GM21825 (cell line): Measurements from ENCODE around the gene SIGLEC6.

Experiments used
- ATAC-seq: cut with Tn5 transposase; IDR thresholded peaks from one replicate; pipeline ENCODE4 v1.9.1; 2021; ENCODE audit warnings: mild to moderate bottlenecking, moderate library complexity; ENCODE audit not compliant: unreplicated experiment

Gene SIGLEC6

DNA sequence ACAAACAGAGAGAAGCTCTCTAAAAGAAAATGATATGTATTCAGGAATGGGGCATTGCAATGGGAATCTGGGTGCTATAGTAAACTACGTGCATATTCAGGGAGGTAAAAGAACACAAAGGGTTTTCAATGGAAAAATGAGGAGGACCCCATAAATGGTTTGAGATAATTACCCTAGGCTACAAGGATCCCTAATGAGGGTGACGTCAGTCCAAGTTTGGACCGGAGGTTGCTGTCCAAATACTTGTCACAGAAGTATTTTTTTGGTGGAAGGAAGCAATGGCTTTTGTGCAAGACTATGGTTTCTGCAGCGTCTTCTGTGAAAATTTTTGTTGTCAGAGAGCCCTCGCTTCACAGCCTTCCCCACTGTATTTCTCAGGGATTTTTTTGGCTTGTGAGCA is 54.1 kb downstream of the SIGLEC6 start:
- no peak for ATAC-seq

DNA sequence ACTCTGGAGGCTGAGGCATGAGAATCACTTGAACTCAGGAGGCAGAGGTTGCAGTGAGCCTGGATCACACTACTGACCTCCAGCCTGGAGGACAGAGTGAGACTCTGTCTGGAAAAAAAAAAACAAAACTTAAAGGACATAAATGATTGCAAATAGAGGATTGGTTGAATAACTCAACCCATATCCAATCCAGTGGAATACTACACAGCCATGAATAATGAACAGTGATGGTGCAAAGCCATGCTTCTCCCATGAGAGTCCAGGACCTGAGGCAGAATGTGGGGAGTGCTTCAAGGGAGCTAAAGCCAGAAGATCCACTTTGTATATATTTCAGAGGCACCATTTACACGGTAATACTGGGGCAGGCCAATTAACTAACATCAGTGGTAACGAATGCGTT is 55.3 kb downstream of the SIGLEC6 start:
- ATAC-seq: no peak

DNA sequence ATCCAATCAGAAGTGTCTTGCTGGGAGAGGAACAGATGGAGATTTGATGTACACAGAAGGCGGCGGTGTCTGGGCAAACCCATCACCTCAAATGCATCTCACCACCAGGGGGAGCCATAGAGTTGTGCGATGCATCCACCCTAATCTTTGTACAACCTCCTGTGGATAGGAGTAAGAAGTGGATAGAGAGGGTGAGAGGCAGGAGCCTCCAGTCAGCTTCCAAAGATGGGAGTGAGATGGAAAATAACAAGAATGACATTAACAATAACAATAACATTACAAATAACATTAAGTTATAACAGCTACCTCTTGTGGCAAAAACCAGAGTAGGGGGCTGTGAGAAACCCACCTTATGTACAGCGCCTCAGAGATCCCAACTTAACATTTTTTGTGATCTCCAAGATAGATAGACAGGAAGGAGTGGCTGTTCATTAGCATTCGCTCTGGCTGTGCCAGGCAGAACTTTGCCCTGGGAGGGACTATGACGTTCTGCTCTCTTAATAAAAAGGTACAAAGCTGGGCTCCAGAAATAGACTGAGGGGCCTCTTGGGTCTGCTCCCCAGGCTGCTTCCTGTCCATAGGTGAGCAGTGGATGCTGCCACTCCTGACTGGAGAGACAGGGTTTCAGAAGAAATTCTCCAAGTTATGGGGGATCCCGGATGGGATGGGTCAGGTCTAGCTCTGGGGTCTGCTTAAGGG is 58.3 kb downstream of the SIGLEC6 start:
- ATAC-seq: no peak

DNA sequence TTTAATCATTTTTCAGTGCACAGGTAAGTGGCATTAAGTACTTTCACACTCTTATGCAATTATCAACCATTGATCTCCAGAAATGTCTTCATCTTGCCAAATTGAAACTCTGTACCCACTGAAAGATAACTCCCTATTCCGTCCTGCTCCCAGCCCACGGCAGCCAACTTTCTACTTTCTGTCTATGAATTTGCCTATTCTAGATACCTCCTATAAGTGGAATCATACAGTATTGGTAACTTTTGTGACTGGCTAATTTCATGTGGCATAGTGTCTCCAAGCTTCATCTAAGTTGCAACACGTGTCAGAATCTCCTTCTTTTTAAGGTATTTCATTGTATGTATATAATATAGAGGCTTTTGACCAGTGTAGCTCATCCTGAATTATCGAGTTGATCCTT is 58.9 kb downstream of the SIGLEC6 start:
- no peak for ATAC-seq

DNA sequence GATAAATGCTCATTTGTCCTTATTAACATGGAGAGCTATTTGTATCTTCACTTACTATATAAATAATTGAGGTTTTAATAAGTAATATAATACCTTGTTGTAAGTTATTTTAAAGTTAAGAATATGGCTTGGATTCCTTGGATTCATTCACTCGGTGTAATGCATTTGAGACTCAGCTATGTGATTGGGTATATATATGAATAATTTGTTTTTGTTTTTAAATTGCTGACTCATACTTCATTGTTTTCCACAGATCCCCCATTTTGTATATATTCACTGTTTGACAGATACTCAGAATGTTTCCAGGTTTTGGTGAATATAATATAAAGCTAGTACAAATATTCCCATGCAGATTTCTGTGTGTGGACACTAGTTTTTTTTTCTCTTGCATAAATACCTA is 59.9 kb downstream of the SIGLEC6 start:
- ATAC-seq: no peak

DNA sequence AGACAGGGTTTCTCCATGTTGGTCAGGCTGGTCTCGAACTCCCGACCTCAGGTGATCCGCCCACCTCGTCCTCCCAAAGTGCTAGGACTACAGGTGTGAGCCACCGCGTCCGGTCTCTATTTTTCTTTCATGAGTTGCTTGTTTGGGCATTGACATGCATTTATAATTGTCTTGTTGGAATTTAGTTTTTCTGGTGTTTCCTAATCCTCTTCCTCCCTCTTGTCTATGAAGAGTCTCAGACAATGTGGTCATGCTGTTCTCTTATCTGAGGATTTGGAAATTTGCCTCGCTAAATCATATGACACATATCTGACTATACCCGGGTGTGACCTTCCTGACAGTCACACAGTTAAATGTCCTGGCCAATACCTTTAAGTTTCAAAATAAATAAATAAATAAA is 60.5 kb downstream of the SIGLEC6 start:
- no peak for ATAC-seq

DNA sequence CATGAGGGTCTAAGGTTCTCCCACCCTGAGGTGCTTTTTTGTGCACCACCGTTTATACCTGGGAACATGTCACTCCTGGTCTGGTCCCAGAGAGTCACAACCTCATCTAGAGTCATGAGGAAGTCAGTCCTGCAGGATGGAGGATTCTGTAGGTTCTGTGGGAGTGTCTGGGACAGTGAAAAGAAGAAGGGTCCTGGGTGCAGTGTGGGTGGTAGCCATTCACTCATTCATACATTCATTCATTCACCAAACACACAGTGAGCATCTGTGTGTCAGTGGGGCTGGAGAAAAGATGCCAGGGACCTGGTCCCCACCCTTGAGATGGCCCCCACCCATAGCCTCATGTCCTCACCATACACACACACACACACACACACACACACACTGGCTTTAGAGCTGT is 61.8 kb downstream of the SIGLEC6 start:
- no peak for ATAC-seq

DNA sequence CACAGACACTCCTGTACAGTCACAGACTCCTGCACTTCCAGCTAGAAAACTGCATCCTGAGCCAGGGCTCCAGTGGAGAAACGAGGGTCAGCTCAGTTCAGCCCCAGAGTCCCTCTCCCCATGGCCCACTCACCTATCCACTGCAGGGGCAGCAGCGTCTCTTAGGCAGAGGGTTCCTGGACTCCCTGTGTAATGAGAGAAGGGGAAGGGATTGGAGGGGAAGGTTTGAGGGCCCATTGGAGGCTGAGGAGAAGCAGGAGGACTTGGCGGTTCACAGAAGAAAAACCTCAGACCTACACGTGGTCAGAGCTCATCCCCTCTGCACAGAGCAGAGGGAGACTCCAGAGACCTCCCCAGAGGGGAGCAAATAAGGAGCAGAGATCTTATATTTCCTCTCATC is 62.3 kb downstream of the SIGLEC6 start:
- ATAC-seq: no peak

DNA sequence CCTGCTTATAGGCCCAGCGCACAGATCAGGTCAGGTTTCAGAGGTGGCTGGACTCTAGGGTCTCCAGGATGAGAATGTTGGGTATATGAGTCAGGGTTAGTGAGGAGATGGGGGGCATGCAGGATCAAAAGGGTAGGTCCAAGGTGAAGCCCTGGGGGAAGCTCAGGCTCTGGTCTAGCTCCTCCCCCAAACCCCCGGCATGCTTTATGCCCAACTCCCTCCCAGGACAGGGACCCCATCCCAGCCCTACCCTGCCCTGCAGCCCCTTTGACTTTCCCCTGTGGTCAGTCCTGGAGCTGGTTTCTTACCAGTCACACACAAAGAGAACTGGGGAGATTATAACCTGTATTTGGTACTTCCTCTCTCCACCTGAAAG is 62.9 kb downstream of the SIGLEC6 start:
- ATAC-seq: no peak

DNA sequence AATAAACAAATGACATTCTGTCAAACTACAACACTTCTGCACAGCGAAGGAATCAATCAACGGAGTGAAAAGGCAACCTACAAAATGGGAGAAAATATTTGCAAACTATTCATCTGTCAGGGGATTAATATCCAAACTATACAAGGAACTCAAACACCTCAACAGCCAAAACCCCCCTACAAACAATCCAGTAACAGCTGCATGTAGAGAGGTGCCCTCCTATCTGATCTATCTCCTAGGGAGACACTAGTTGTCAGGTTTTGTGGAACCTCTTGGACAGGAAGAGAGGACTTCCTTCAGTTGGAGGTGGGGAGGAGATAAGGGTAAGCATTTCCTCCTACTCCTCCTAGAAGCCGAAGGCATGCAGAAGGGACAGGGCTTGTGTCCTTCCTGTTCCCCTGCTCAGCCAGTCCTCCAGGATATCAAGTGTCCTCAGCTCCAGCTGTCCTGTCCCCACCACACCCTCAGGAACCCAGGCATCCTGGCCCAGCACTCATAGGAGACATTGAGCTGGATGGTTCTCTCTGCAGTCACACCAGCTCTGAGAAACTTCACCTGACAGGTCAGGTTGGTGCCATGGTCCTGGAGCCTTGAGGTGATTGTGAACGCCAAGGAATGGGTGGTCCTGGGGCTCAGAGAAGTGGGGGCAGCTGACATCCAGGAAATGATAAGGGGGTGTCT is 63.5 kb downstream of the SIGLEC6 start:
- ATAC-seq: no peak
